ENCODE measurements around the gene XXYLT1. TPM values are rescaled to one million over a fixed set of nuclear protein-coding genes. Genes with fewer than 3 reads are reported as not detected.

XXYLT1 gene
- polyA plus RNA-seq, 3 donors from 2014 or later, result 5.3 to 15.7 (median 5.6) TPM

GRCh38 chr3:195160908-195161434 lies 110.0 kb downstream of the XXYLT1 start:
- Mint-ChIP-seq H3K4me1 (peaks cover 26 to 37% of the 10 kb centered on the region in 2 donors), H3K36me3 (no peaks in the 10 kb centered on the region), H3K27me3 (ENCODE audit: low read depth in 3 of 3) (peaks cover 0 to 1% (median 1%) of the 10 kb centered on the region in 3 donors), H3K27ac (peak overlapping the region in 5 of 6 donors; percentile 12 to 61 (median 45)), H3K4me3 (no peak overlapping the region), H3K9me3 (no peaks in the 10 kb centered on the region)
- DNase-seq, result no peak

DNA sequence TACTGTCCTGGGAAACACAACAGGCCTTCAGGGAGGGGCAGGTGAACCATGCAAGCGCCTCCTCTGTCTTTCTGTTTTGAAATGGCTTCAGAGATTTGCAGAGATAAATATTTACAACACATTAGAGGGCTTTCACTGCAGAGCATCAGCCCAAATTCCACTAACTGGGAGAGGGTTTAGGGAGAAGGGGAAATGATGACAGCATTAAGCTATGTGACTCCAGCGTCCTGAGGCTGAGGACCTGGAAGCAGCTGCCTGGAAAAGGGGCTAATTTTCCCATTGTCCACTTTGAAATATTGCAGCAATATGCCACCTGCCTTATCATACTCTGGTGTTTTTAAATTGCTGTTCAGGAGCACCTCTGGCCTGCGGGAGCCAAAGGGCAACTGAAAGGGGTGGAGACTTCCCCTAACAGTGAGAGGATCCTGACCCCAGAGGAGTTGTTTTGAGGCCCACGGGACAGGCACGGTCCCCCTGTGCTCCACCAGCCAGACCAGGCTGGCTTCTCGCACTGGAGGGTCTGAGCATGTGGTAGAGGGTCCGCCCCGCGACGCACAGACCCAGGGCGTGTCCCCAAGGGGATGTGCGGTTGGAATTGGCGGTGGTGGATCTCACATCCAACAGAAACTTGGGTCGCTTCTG lies 110.6 kb downstream of the XXYLT1 start:
- H3K9me3 Mint-ChIP-seq, result no peaks in the 10 kb centered on the region
- H3K27me3 Mint-ChIP-seq (ENCODE audit: low read depth in 3 of 3), result peaks cover 0 to 2% (median 1%) of the 10 kb centered on the region in 3 donors
- peaks cover 31 to 43% of the 10 kb centered on the region in 2 donors for H3K4me1 Mint-ChIP-seq

GRCh38 chr3:195159814-195160165 lies 111.2 kb downstream of the XXYLT1 start:
- Mint-ChIP-seq H3K36me3 (no peaks in the 10 kb centered on the region), H3K4me1 (peaks cover 37 to 49% of the 10 kb centered on the region in 2 donors), H3K9me3 (no peaks in the 10 kb centered on the region), H3K27ac (peak overlapping the region in 3 of 6 donors; percentile 12 to 56 (median 34)), H3K27me3 (ENCODE audit: low read depth in 3 of 3) (peaks cover 0 to 2% (median 1%) of the 10 kb centered on the region in 3 donors), H3K4me3 (no peak overlapping the region)
- no peak for DNase-seq

More for the DNA sequence above, 110.6 kb downstream of the XXYLT1 start:
- Mint-ChIP-seq H3K36me3 (no peaks in the 10 kb centered on the region), H3K4me3 (no peak overlapping the region), H3K27ac (peak overlapping the region in 3 of 6 donors; percentile 12 to 56 (median 34))
- no peak for DNase-seq

DNA sequence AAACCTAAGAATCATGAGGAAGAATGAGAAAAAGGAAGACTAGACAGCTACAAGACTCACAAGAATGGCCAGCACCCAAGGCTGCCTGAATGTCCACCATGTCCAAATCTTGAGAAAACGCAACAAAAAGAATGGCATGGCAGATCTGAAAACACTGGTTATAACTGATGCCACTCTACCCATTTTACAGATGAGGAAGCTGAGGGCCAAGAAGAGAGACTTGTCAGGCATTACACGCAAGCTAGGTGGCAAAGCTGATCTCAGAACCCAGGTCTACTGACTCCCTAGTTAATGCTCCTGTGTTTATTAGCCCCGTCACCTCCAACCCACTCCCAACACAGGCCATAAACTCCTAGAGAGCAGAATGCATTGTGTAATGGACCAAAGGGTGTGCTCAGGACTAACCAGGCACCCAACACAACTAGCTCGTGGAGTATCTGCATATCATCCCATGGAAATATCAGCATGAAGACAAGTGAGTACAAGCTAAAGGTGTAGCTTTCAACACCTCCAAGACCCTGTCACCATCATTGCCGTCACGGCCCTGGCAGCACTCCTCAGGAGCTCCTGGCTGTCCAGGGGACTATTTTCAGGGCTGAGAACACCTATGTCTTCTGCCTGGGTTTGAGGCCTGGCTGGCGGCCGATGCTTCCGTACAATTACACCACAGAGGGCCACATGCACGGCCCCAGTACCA lies 111.7 kb downstream of the XXYLT1 start:
- no peaks in the 10 kb centered on the region for H3K36me3 Mint-ChIP-seq
- no peak overlapping the region for H3K4me3 Mint-ChIP-seq
- no peak for DNase-seq
- peaks cover 0 to 2% (median 1%) of the 10 kb centered on the region in 3 donors for H3K27me3 Mint-ChIP-seq (ENCODE audit: low read depth in 3 of 3)
- H3K9me3 Mint-ChIP-seq, result no peaks in the 10 kb centered on the region
- no peak overlapping the region for H3K27ac Mint-ChIP-seq
- peaks cover 43 to 54% of the 10 kb centered on the region in 2 donors for H3K4me1 Mint-ChIP-seq

DNA sequence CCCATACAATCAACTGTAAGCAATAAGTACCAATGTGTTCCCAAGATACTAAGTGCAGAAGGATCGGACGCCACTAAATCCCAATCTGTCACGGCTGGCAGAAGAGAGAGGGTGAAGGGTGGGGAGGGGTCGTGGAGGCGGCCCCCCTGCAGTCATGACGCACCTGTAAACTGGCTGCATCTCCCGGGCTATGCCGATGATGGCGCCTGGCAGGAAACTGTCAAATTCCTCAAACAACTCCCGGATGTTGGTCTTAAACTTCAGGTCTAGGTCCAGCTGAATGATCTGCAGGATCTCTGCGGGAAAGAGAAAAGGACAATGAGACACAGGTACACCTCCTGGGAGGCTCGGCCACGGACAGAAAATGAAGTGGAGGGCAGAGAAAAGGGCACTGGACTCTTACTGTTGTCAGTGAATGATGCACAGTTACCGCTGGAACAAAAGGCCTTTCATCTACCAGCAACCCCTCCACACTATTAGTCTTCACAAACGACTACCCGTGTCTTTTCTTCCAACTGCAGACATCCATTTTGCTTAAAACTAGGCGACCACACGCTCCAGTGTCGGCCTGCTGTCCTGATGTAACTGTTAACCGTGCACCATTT lies 114.6 kb downstream of the XXYLT1 start:
- Mint-ChIP-seq H3K4me3 (no peak overlapping the region), H3K27ac (peak overlapping the region in 2 of 6 donors; percentile 41 to 58), H3K9me3 (no peaks in the 10 kb centered on the region), H3K27me3 (ENCODE audit: low read depth in 3 of 3) (peaks cover 0 to 4% (median 1%) of the 10 kb centered on the region in 3 donors), H3K36me3 (no peaks in the 10 kb centered on the region), H3K4me1 (peaks cover 36 to 47% of the 10 kb centered on the region in 2 donors)
- DNase-seq, result no peak

DNA sequence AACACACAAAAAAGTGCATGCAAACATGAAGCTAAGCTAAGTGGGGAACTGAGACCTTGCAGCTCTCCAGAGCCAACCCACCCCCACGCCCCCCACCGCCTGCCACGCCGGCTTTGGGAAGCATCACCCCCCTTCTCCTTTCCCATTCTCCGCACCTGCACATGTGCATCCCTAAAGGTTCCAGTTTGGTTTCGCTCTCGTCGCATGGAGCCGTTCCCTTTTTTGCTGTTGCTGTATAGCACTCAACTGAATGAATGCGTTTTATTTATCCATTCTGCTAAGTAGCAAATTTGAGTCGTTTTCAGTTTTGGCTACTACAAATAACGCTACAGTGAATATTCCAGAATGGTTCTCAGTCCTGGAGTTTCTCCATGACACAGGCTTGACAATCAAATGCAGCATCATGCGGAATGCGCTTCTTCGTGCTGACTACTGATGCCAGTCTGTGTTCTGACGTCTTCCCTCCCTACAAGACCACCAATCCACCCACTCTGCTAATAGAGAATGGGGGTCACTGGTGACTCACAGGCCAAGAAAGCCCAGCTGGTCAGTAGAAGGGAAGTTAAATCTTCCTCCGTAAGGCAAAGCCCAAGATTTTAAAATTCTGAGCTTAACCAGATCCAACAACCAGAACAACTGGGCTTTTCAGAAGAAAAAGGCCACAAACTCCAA lies 115.3 kb downstream of the XXYLT1 start:
- DNase-seq, result no peak
- Mint-ChIP-seq H3K27me3 (ENCODE audit: low read depth in 3 of 3) (peaks cover 0 to 4% (median 1%) of the 10 kb centered on the region in 3 donors), H3K27ac (peak overlapping the region in 3 of 6 donors; percentile 64 to 84 (median 75)), H3K4me3 (peak overlapping the region in 2 of 5 donors; percentile 30 to 63), H3K36me3 (no peaks in the 10 kb centered on the region), H3K4me1 (peaks cover 41 to 47% of the 10 kb centered on the region in 2 donors), H3K9me3 (no peaks in the 10 kb centered on the region)

DNA sequence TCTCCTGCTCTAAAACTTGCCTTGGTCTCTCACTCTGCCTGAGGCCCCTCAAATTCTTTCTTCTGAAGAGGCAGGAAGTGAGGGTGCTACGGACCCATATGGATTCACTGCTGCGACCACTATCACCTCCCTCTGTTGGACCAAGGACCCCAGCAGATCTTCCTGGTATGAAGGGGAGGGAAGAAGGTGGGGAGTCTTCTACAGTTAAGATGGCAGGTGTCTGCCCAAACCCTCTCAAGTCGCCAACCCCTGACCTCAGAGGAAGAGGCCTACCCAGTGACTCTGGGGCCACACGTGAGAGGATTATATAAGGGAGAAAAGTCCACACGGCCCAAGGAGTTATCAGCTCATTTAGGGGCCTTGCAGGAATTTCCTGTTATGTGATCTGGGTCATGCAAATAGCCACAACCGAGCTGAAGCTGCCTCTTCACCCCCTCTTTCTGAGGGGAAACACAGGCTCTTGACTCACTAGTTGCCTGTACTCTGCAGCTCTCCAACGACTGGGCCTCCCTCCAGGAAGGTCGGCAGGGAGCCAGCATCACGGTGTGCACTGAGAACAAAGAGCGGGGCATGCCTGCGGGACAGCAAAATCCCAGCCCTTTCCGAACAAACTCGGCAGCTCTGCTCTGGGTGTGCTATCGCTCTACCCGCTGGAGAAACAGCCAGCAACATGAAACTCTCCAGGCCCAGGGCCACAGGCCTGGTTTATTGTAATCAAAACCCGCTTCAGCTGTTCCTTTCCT lies 116.0 kb downstream of the XXYLT1 start:
- Mint-ChIP-seq H3K4me1 (peaks cover 48 to 54% of the 10 kb centered on the region in 2 donors), H3K9me3 (no peaks in the 10 kb centered on the region), H3K36me3 (no peaks in the 10 kb centered on the region), H3K27me3 (ENCODE audit: low read depth in 3 of 3) (peaks cover 1 to 5% (median 4%) of the 10 kb centered on the region in 3 donors), H3K4me3 (peak overlapping the region in 3 of 5 donors; percentile 15 to 31 (median 30)), H3K27ac (peak overlapping the region in 5 of 6 donors; percentile 59 to 93 (median 79))
- DNase-seq, result peak in 2 of 3 donors; percentile 13 to 35

GRCh38 chr3:195154111-195154791 lies 116.7 kb downstream of the XXYLT1 start:
- peak overlapping the region in 3 of 5 donors; percentile 31 to 50 (median 33) for H3K4me3 Mint-ChIP-seq
- peak overlapping the region in 5 of 6 donors; percentile 61 to 93 (median 79) for H3K27ac Mint-ChIP-seq
- peaks cover 55 to 61% of the 10 kb centered on the region in 2 donors for H3K4me1 Mint-ChIP-seq
- no peak for DNase-seq
- no peaks in the 10 kb centered on the region for H3K36me3 Mint-ChIP-seq
- peaks cover 1 to 5% (median 4%) of the 10 kb centered on the region in 3 donors for H3K27me3 Mint-ChIP-seq (ENCODE audit: low read depth in 3 of 3)
- no peaks in the 10 kb centered on the region for H3K9me3 Mint-ChIP-seq

- H3K36me3 Mint-ChIP-seq, result no peaks in the 10 kb centered on the region
- DNase-seq, result no peak
- no peak overlapping the region for H3K4me3 Mint-ChIP-seq
- no peaks in the 10 kb centered on the region for H3K9me3 Mint-ChIP-seq
- H3K4me1 Mint-ChIP-seq, result peaks cover 61 to 67% of the 10 kb centered on the region in 2 donors
- H3K27ac Mint-ChIP-seq, result peak overlapping the region in 3 of 6 donors; percentile 31 to 82 (median 61)
- H3K27me3 Mint-ChIP-seq (ENCODE audit: low read depth in 3 of 3), result peaks cover 1 to 5% (median 4%) of the 10 kb centered on the region in 3 donors
Measured at GRCh38 chr3:195153653-195154052, 117.3 kb downstream of the XXYLT1 start.

DNA sequence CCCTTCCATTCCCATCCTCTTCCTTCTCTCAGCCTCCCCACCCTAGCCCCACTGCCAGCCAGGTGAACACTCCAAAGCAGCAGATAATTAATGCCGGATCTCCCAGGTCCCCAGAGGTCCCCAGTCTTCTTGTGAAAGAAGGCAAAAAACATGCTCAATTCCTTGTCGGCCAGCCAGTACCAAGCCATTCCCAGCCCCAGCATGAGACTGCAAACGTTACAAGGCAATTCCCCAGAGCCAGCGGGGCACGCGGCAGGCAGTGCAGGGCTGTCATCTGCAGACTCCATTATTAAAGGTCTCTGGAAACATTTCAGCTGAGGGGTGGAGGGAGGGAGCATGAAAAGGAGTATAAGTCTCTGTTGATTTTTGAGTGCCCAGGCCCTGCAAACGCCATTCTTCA lies 117.8 kb downstream of the XXYLT1 start:
- no peak for DNase-seq
- H3K4me3 Mint-ChIP-seq, result no peak overlapping the region
- peaks cover 67 to 73% of the 10 kb centered on the region in 2 donors for H3K4me1 Mint-ChIP-seq
- peaks cover 1 to 5% (median 4%) of the 10 kb centered on the region in 3 donors for H3K27me3 Mint-ChIP-seq (ENCODE audit: low read depth in 3 of 3)
- H3K36me3 Mint-ChIP-seq, result no peaks in the 10 kb centered on the region
- no peaks in the 10 kb centered on the region for H3K9me3 Mint-ChIP-seq
- H3K27ac Mint-ChIP-seq, result peak overlapping the region in 2 of 6 donors; percentile 46 to 81

DNA sequence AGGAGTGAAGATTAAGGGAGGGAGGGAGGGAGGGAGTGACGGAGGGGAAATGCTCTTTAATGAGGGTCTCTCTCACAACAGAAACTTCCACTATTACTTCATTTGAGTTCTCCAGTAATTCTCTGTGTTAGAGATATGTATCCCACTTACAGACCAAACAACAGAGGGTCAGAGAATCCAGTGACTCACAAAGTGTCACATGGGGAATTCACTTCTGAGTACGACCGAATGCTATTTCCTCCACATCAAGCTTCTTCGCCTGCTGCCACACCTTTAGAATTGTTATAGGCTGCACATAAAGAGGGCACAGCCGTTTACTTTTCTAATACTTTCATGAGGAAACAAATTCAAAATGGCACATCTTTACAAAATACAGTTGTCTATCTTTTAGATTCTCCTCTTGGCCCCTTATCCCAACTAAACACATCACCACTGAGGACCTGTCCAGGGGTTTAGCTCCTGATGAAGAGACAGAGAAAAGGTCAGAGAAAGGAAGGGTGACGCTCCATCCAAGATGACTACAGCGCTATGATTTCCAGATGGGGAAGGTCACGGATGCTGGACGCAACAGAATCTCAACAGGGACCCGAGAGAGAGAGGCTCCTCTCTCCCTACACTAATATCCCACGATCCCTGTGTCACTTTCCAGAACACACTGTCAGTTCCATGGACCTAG lies 119.0 kb downstream of the XXYLT1 start:
- DNase-seq, result no peak
- Mint-ChIP-seq H3K27ac (peak overlapping the region in 3 of 6 donors; percentile 11 to 69 (median 51)), H3K4me3 (no peak overlapping the region), H3K27me3 (ENCODE audit: low read depth in 3 of 3) (peaks cover 0 to 5% (median 4%) of the 10 kb centered on the region in 3 donors), H3K36me3 (no peaks in the 10 kb centered on the region), H3K4me1 (peaks cover 78 to 84% of the 10 kb centered on the region in 2 donors), H3K9me3 (no peaks in the 10 kb centered on the region)

DNA sequence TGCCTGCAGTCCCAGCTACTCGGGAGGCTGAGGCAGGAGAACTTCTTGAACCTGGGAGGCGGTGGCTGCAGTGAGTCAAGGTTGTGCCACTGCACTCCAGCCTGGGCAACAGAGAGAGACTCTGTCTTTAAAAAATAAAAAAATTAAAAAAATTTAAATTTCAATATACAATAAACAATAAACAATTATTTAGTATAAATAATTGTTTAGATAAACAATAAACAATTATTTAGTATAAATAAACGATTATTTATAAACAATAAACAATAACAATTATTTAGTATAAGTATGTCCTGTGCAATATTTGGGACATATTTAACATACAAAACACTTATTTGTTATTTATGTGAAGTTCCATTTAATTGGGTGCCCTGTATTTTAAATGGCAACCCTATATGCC lies 119.6 kb downstream of the XXYLT1 start:
- H3K4me3 Mint-ChIP-seq, result peak overlapping the region in 1 of 5 donors; percentile 90
- no peaks in the 10 kb centered on the region for H3K36me3 Mint-ChIP-seq
- DNase-seq, result no peak
- H3K27ac Mint-ChIP-seq, result peak overlapping the region in 3 of 6 donors; percentile 51 to 77 (median 69)
- peaks cover 0 to 5% (median 4%) of the 10 kb centered on the region in 3 donors for H3K27me3 Mint-ChIP-seq (ENCODE audit: low read depth in 3 of 3)
- H3K4me1 Mint-ChIP-seq, result peaks cover 79 to 83% of the 10 kb centered on the region in 2 donors
- no peaks in the 10 kb centered on the region for H3K9me3 Mint-ChIP-seq
